GM12892 (cell line): ENCODE data around the gene GRAMD1B.

Experiments used
- DNase-seq: peaks from one replicate; pipeline ENCODE4 v3.0.0; 2011; ENCODE audit not compliant: insufficient read length
- FAIRE-seq: peaks from 2 replicates; lab custom pipeline; 2011; peaks lifted over from hg19 to GRCh38; lab: Jason Lieb, UNC
- POLR2A ChIP-seq: IDR thresholded peaks from 2 replicates; pipeline ENCODE4 v1.6.1; 2011; ENCODE audit warnings: low read depth, low read length, control low read depth
- POLR2AphosphoS5 ChIP-seq: IDR thresholded peaks from 2 replicates; pipeline ENCODE4 v1.6.1; 2011; ENCODE audit warnings: low read depth, low read length, control low read depth
- TAF1 ChIP-seq: IDR thresholded peaks from 2 replicates; pipeline ENCODE4 v1.6.1; 2011; ENCODE audit warnings: low read depth, mild to moderate bottlenecking, control low read depth, low read length, borderline replicate concordance

The GRAMD1B gene

GRCh38 chr11:123670081-123670480 lies 240.0 kb downstream of the GRAMD1B start:
- no peak for FAIRE-seq

GRCh38 chr11:123671534-123671933 lies 241.5 kb downstream of the GRAMD1B start:
- FAIRE-seq (no peak), DNase-seq (no peak)
- TF ChIP-seq POLR2AphosphoS5 (no peak), TAF1 (no peak), POLR2A (no peak)

More at GRCh38 chr11:123670081-123670480, 240.0 kb downstream of the GRAMD1B start:
- DNase-seq: no peak
- TF ChIP-seq TAF1 (no peak), POLR2AphosphoS5 (no peak), POLR2A (no peak)

GRCh38 chr11:123672568-123672967 lies 242.5 kb downstream of the GRAMD1B start:
- FAIRE-seq (no peak), DNase-seq (no peak)
- TF ChIP-seq POLR2AphosphoS5 (no peak), TAF1 (no peak), POLR2A (no peak)

- no peak for DNase-seq
- FAIRE-seq: no peak
- TF ChIP-seq POLR2AphosphoS5: no peak
- TF ChIP-seq TAF1: no peak
- no peak for TF ChIP-seq POLR2A
Measured at GRCh38 chr11:123674297-123674696, 244.2 kb downstream of the GRAMD1B start.
